Measurements from ENCODE around the gene TIMP3.

DNA sequence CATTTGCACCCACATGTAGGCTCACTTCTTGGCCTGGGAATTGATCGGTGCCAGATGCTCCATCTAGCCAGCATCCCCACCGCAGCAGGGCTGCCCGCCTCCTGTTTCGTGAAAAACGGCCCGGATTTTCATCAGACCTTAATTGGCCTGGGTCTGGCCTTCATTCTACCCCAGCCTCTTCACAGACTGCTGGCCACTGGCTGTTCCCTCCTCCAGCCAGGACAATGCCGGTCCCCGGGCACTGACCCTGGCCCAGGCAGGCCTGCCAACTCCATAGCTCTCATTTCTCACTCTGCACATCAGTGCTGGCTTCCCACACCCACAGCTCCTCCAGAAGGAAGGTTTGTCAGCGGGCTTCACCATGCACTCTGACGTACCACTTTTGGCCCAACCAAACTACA is 27.9 kb downstream of the TIMP3 start:
- no peak for TF ChIP-seq MYC (IDR thresholded peaks at IDR 0.05; ENCODE audit: low read depth, low read length)
- TF ChIP-seq, protein P1, sequence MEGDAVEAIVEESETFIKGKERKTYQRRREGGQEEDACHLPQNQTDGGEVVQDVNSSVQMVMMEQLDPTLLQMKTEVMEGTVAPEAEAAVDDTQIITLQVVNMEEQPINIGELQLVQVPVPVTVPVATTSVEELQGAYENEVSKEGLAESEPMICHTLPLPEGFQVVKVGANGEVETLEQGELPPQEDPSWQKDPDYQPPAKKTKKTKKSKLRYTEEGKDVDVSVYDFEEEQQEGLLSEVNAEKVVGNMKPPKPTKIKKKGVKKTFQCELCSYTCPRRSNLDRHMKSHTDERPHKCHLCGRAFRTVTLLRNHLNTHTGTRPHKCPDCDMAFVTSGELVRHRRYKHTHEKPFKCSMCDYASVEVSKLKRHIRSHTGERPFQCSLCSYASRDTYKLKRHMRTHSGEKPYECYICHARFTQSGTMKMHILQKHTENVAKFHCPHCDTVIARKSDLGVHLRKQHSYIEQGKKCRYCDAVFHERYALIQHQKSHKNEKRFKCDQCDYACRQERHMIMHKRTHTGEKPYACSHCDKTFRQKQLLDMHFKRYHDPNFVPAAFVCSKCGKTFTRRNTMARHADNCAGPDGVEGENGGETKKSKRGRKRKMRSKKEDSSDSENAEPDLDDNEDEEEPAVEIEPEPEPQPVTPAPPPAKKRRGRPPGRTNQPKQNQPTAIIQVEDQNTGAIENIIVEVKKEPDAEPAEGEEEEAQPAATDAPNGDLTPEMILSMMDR (IDR thresholded peaks at IDR 0.05; ENCODE audit: low read depth, low read length), result no peak

All from NB4 (cell line).